Thyroid gland (tissue), 4 donors: Measurements from ENCODE around the gene CAVIN1.
"Not testable (repeated sequence)": the region's sequence is repeated elsewhere in the genome, so short reads cannot be mapped to it uniquely, and the experiment has no call there.

Experiments used
- CTCF ChIP-seq, 6 experiments: fragments of 200-600 bp in 3 of 6; fragments of 450-650 bp in 3 of 6; sonication (generic) in 3 of 6; IDR thresholded peaks; one replicate each; pipeline ENCODE4 v1.5.1; 2016 to 2019; ENCODE audit warnings: antibody characterized with exemption in 6 of 6, mild to moderate bottlenecking in 2 of 6, inconsistent platforms in 1 of 6, moderate library complexity in 1 of 6
- POLR2A ChIP-seq, 2 donors: fragments of 450-650 bp; IDR thresholded peaks; one replicate each; pipeline ENCODE4 v1.6.1; 2017; ENCODE audit warnings: antibody characterized with exemption in 2 of 2, mild to moderate bottlenecking in 2 of 2, moderate library complexity in 1 of 2

- TF ChIP-seq CTCF, POLR2A (IDR thresholded peaks at IDR 0.05): not testable (repeated sequence)
Measured at GRCh38 chr17:42366176-42367023, 56.7 kb downstream of the CAVIN1 start.
